ENCODE results near the gene CD1C.

DNA sequence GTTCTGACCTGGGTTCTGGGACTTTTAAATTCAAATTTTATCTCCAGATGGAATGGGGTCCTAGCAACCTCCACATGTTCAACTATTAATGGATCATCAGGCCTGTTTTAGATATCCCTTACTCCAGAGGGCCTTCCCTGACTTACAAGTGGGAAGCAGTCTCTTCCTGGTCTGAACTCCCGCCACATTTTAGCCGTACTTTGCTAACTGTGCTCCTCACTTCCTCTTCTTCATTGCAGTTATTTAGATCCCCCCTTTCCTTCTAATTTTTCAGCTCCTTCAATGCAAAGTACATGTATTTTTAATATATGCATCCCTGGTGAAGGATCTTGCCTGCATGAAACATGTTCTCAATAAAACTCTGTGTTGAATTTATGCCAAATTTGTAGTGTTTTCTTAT, 31.8 kb upstream of the CD1C start:
- no peak for TF ChIP-seq POLR2A (IDR thresholded peaks at IDR 0.05)
- TF ChIP-seq, protein P1, sequence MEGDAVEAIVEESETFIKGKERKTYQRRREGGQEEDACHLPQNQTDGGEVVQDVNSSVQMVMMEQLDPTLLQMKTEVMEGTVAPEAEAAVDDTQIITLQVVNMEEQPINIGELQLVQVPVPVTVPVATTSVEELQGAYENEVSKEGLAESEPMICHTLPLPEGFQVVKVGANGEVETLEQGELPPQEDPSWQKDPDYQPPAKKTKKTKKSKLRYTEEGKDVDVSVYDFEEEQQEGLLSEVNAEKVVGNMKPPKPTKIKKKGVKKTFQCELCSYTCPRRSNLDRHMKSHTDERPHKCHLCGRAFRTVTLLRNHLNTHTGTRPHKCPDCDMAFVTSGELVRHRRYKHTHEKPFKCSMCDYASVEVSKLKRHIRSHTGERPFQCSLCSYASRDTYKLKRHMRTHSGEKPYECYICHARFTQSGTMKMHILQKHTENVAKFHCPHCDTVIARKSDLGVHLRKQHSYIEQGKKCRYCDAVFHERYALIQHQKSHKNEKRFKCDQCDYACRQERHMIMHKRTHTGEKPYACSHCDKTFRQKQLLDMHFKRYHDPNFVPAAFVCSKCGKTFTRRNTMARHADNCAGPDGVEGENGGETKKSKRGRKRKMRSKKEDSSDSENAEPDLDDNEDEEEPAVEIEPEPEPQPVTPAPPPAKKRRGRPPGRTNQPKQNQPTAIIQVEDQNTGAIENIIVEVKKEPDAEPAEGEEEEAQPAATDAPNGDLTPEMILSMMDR (IDR thresholded peaks at IDR 0.05): no peak
- no peak for TF ChIP-seq POLR2AphosphoS5 (IDR thresholded peaks at IDR 0.05)
- no peak for TF ChIP-seq EP300 (IDR thresholded peaks at IDR 0.05; ENCODE audit: low read depth)

Data from transverse colon (tissue), 4 donors.